Nephron progenitor cell (in vitro differentiated cells): ENCODE data around the gene CDKN1A.

Experiments used
- DNase-seq: peaks from one replicate; pipeline ENCODE4 v3.0.0; 2021
- H3K27ac Mint-ChIP-seq: 2 replicates; pipeline ENCODE4 v1.8.0; 2021; ENCODE audit warnings: mild to moderate bottlenecking, moderate library complexity, mixed read lengths
- H3K27me3 Mint-ChIP-seq: 2 replicates; pipeline ENCODE4 v1.8.0; 2021; ENCODE audit warnings: mild to moderate bottlenecking, low read depth, mixed read lengths; ENCODE audit not compliant: poor library complexity
- H3K36me3 Mint-ChIP-seq: 2 replicates; pipeline ENCODE4 v1.8.0; 2021; ENCODE audit warnings: low read depth, mixed read lengths
- H3K4me1 Mint-ChIP-seq: 2 replicates; pipeline ENCODE4 v1.8.0; 2021; ENCODE audit warnings: mixed read lengths
- H3K4me3 Mint-ChIP-seq: 2 replicates; pipeline ENCODE4 v1.8.0; 2021; ENCODE audit warnings: mild to moderate bottlenecking, moderate library complexity, mixed read lengths
- H3K9me3 Mint-ChIP-seq: 2 replicates; pipeline ENCODE4 v1.8.0; 2021; ENCODE audit warnings: mild to moderate bottlenecking, moderate library complexity, mixed read lengths
- TF ChIP-seq, protein P1 (sequence below): fragments of 200-600 bp; sonication (generic); IDR thresholded peaks from 2 replicates; pipeline ENCODE4 v1.5.0; 2021; ENCODE audit warnings: antibody characterized with exemption

CDKN1A gene

DNA sequence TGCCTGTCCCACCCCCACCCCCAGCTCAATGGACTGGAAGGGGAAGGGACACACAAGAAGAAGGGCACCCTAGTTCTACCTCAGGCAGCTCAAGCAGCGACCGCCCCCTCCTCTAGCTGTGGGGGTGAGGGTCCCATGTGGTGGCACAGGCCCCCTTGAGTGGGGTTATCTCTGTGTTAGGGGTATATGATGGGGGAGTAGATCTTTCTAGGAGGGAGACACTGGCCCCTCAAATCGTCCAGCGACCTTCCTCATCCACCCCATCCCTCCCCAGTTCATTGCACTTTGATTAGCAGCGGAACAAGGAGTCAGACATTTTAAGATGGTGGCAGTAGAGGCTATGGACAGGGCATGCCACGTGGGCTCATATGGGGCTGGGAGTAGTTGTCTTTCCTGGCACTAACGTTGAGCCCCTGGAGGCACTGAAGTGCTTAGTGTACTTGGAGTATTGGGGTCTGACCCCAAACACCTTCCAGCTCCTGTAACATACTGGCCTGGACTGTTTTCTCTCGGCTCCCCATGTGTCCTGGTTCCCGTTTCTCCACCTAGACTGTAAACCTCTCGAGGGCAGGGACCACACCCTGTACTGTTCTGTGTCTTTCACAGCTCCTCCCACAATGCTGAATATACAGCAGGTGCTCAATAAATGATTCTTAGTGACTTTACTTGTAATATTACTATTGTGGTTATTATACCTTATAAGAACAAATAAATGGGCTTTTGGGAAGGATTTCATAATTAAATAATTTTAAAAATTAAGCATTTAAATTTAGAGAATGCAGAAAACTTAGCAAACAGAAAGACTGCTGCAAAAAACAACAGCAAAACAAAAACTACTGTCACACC lies 8.4 kb downstream of the CDKN1A start:
- H3K27ac Mint-ChIP-seq: peak overlapping the region; percentile 45

GRCh38 chr6:36688063-36688738 lies 9.7 kb downstream of the CDKN1A start:
- Mint-ChIP-seq H3K36me3 (peaks cover 42% of the 10 kb centered on the region), H3K27me3 (peaks cover 11% of the 10 kb centered on the region), H3K4me3 (no peak overlapping the region), H3K9me3 (peaks cover 9% of the 10 kb centered on the region), H3K27ac (no peak overlapping the region), H3K4me1 (peaks cover 9% of the 10 kb centered on the region)
- no peak for DNase-seq
- TF ChIP-seq, protein P1, sequence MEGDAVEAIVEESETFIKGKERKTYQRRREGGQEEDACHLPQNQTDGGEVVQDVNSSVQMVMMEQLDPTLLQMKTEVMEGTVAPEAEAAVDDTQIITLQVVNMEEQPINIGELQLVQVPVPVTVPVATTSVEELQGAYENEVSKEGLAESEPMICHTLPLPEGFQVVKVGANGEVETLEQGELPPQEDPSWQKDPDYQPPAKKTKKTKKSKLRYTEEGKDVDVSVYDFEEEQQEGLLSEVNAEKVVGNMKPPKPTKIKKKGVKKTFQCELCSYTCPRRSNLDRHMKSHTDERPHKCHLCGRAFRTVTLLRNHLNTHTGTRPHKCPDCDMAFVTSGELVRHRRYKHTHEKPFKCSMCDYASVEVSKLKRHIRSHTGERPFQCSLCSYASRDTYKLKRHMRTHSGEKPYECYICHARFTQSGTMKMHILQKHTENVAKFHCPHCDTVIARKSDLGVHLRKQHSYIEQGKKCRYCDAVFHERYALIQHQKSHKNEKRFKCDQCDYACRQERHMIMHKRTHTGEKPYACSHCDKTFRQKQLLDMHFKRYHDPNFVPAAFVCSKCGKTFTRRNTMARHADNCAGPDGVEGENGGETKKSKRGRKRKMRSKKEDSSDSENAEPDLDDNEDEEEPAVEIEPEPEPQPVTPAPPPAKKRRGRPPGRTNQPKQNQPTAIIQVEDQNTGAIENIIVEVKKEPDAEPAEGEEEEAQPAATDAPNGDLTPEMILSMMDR: no peak

More for the DNA sequence above, 8.4 kb downstream of the CDKN1A start:
- Mint-ChIP-seq H3K27me3 (peaks cover 11% of the 10 kb centered on the region), H3K36me3 (peaks cover 42% of the 10 kb centered on the region), H3K4me3 (no peak overlapping the region), H3K4me1 (peaks cover 15% of the 10 kb centered on the region), H3K9me3 (peaks cover 9% of the 10 kb centered on the region)
- no peak for DNase-seq
- TF ChIP-seq, protein P1: no peak

GRCh38 chr6:36688739-36689075 lies 10.2 kb downstream of the CDKN1A start:
- TF ChIP-seq, protein P1: no peak
- DNase-seq: no peak
- H3K36me3 Mint-ChIP-seq: peaks cover 37% of the 10 kb centered on the region
- peaks cover 9% of the 10 kb centered on the region for H3K4me1 Mint-ChIP-seq
- no peak overlapping the region for H3K4me3 Mint-ChIP-seq
- peaks cover 12% of the 10 kb centered on the region for H3K27me3 Mint-ChIP-seq
- H3K9me3 Mint-ChIP-seq: peaks cover 9% of the 10 kb centered on the region
- no peak overlapping the region for H3K27ac Mint-ChIP-seq

GRCh38 chr6:36691011-36691410 lies 12.5 kb downstream of the CDKN1A start:
- Mint-ChIP-seq H3K27me3 (peaks cover 6% of the 10 kb centered on the region), H3K9me3 (peaks cover 9% of the 10 kb centered on the region), H3K27ac (no peak overlapping the region), H3K36me3 (peaks cover 17% of the 10 kb centered on the region), H3K4me3 (no peak overlapping the region), H3K4me1 (peaks cover 21% of the 10 kb centered on the region)
- DNase-seq: no peak
- TF ChIP-seq, protein P1: no peak

DNA sequence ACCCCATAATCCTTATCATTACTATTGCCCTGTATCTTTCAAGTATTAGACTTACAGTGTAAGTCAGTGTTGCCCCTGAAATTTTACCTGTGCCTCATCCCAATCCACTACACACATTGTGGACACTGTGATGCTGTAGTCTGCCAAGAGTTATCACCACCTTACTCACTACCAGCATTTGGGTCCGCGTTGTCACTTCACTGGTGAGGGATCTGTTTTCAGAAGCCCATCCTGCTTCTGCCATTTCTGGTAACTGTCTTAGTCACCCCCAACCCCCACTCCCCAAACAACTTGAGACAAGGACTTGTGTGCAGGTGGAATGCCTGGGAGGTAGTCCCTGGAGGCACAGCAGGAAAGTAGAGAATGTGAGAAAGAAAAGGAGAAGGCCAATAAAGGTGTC lies 13.1 kb downstream of the CDKN1A start:
- TF ChIP-seq, protein P1: no peak
- H3K27me3 Mint-ChIP-seq: peaks cover 6% of the 10 kb centered on the region
- no peak overlapping the region for H3K27ac Mint-ChIP-seq
- H3K9me3 Mint-ChIP-seq: peaks cover 9% of the 10 kb centered on the region
- no peak overlapping the region for H3K4me3 Mint-ChIP-seq
- no peak for DNase-seq
- H3K36me3 Mint-ChIP-seq: peaks cover 11% of the 10 kb centered on the region
- peaks cover 21% of the 10 kb centered on the region for H3K4me1 Mint-ChIP-seq
